K562 (cell line): ENCODE results near the gene MATN1. TPM values are rescaled to one million over a fixed set of nuclear protein-coding genes. Genes with fewer than 3 reads are reported as not detected.

Experiments used
- ID3 ChIP-seq, 2 experiments: fragments of 250-450 bp in 1 of 2; fragments of 450-650 bp in 1 of 2; sonication (Bioruptor Pico) in 1 of 2; IDR thresholded peaks; 2 replicates each; pipeline versions ENCODE4 v1.6.1 to v1.8.0; 2016 to 2021; ENCODE audit warnings: mild to moderate bottlenecking in 2 of 2, moderate library complexity in 2 of 2, missing compliant biosample characterization in 1 of 2, missing genetic modification characterization in 1 of 2
- NEUROD1 ChIP-seq: fragments of 150-350 bp; IDR thresholded peaks from 2 replicates; pipeline ENCODE4 v1.6.1; 2014; ENCODE audit warnings: borderline replicate concordance, low read length, low read depth; ENCODE audit not compliant: partially characterized antibody
- SMAD2 ChIP-seq: fragments of 150-350 bp; IDR thresholded peaks from 2 replicates; pipeline ENCODE4 v1.6.1; 2014; ENCODE audit warnings: low read depth, mild to moderate bottlenecking, low read length
- ZKSCAN8 ChIP-seq: fragments of 200-800 bp; sonication (Bioruptor generic); IDR thresholded peaks from 2 replicates; pipeline ENCODE4 v1.6.1; 2016; ENCODE audit warnings: missing genetic modification characterization, missing compliant biosample characterization
- ZNF318 ChIP-seq, 2 experiments: fragments of 450-650 bp; IDR thresholded peaks; 2 replicates each; pipeline ENCODE4 v1.6.1; 2016; ENCODE audit warnings: mild to moderate bottlenecking in 2 of 2, borderline replicate concordance in 1 of 2, low read depth in 1 of 2, moderate library complexity in 1 of 2
- ZNF780A ChIP-seq: fragments of 250-450 bp; sonication (Bioruptor Pico); IDR thresholded peaks from 2 replicates; pipeline ENCODE4 v1.5.0; 2021; ENCODE audit warnings: mild to moderate bottlenecking
- polyA plus RNA-seq, 8 experiments: library from polyadenylated mRNA; depleted of rRNA in 4 of 8; stranded (reverse) in 5 of 8; unstranded in 3 of 8; fragments of >200 nt; fragmentation: Nextera tagmentation in 2 of 8; fragmentation: Illumina TruSeq in 1 of 8; extraction: Ambion mirVana in 2 of 8; extraction: Trizol in 1 of 8; gene quantifications; 2 replicates each; pipeline versions ENCODE4 v1.2.1 to v1.2.3, GENCODE V29; 2011 to 2014; ENCODE audit warnings: inconsistent platforms in 1 of 8, missing spikeins in 1 of 8
- total RNA-seq, 7 experiments: library from RNA; depleted of rRNA in 6 of 7; stranded (reverse); fragments of >200 nt in 6 of 7; fragmentation: Illumina TruSeq in 2 of 7; extraction: Trizol in 2 of 7; gene quantifications; 2 replicates each; pipeline versions ENCODE4 v1.2.1 to v1.2.3, GENCODE V29; 2011 to 2021; ENCODE audit warnings: low replicate concordance in 1 of 7

The MATN1 gene
- total and polyA plus RNA-seq, 9 of the 15 experiments (the other 6 are each of a cell fraction or from before 2014, with no cell fraction given): 0.10 to 2.3 (median 1.2) TPM

- no peak for TF ChIP-seq ZNF318 (IDR thresholded peaks at IDR 0.05; ENCODE audit: borderline replicate concordance in 1 of 2, low read depth in 1 of 2)
- TF ChIP-seq SMAD2: no peak
- TF ChIP-seq ID3 (CRISPR knock-in tag; IDR thresholded peaks at IDR 0.05): no peak
- 0 out of 2 replicates have a peak, but pooled peaks have one; percentile 30 for TF ChIP-seq ID3 (tag; IDR thresholded peaks at IDR 0.05)
- 0 out of 2 replicates have a peak, but pooled peaks have one; percentile 66 for TF ChIP-seq ZKSCAN8
- TF ChIP-seq ZNF780A (CRISPR knock-in tag): no peak
- no peak for TF ChIP-seq NEUROD1
Measured at GRCh38 chr1:30764939-30765555, 41.7 kb upstream of the MATN1 start (continued).
